NT2/D1 (cell line): ENCODE measurements around the gene TMEFF1.
"Not testable (repeated sequence)": the region's sequence is repeated elsewhere in the genome, so short reads cannot be mapped to it uniquely, and the experiment has no call there.

Experiments
- DNase-seq: peaks from one replicate; pipeline ENCODE4 v3.0.0-alpha.2; 2011; ENCODE audit warnings: low read depth, low spot score
- H3K27me3 ChIP-seq: 2 replicates; pipeline ENCODE4 v1.6.0; 2011; ENCODE audit warnings: mild to moderate bottlenecking; ENCODE audit not compliant: insufficient read length, insufficient read depth
- H3K36me3 ChIP-seq: 2 replicates; pipeline ENCODE4 v1.6.1; 2011; ENCODE audit warnings: mild to moderate bottlenecking, low read length, mixed read lengths; ENCODE audit not compliant: insufficient read depth, insufficient read length
- H3K4me1 ChIP-seq: 2 replicates; pipeline ENCODE4 v1.5.1; 2011; ENCODE audit not compliant: insufficient read depth, insufficient read length
- H3K4me3 ChIP-seq: 2 replicates; pipeline ENCODE4 v1.5.1; 2011; ENCODE audit warnings: low read depth; ENCODE audit not compliant: insufficient read length
- H3K9ac ChIP-seq: 2 replicates; pipeline ENCODE4 v1.6.0; 2011; ENCODE audit warnings: low read depth; ENCODE audit not compliant: insufficient read length
- H3K9me3 ChIP-seq: 2 replicates; pipeline ENCODE4 v1.5.1; 2011; ENCODE audit warnings: mild to moderate bottlenecking, low read length; ENCODE audit not compliant: insufficient read depth
- SUZ12 ChIP-seq: IDR thresholded peaks from 2 replicates; pipeline ENCODE4 v1.6.1; 2011; ENCODE audit not compliant: insufficient read length, insufficient read depth; ENCODE audit errors: extremely low read depth
- YY1 ChIP-seq: IDR thresholded peaks from 2 replicates; pipeline ENCODE4 v1.6.1; 2011; ENCODE audit not compliant: insufficient read length, insufficient read depth
- ZNF274 ChIP-seq: IDR thresholded peaks from 2 replicates; pipeline ENCODE4 v1.6.1; 2011; ENCODE audit warnings: mild to moderate bottlenecking, low read depth, low read length

Gene TMEFF1

GRCh38 chr9:100492952-100493351 is 20.0 kb downstream of the TMEFF1 start:
- DNase-seq = no peak
- Histone ChIP-seq H3K36me3 (no peaks in the 10 kb centered on the region), H3K4me3 (no peak overlapping the region), H3K4me1 (no peaks in the 10 kb centered on the region), H3K9me3 (no peaks in the 10 kb centered on the region), H3K27me3 (no peaks in the 10 kb centered on the region), H3K9ac (no peak overlapping the region)
- TF ChIP-seq ZNF274 = no peak
- no peak for TF ChIP-seq SUZ12
- no peak for TF ChIP-seq YY1

GRCh38 chr9:100498592-100498991 is 25.6 kb downstream of the TMEFF1 start:
- no peaks in the 10 kb centered on the region for H3K9me3 ChIP-seq
- H3K4me1 ChIP-seq = no peaks in the 10 kb centered on the region
- H3K4me3 ChIP-seq = no peak overlapping the region
- no peak overlapping the region for H3K9ac ChIP-seq
- no peaks in the 10 kb centered on the region for H3K27me3 ChIP-seq
- H3K36me3 ChIP-seq = peaks cover 9% of the 10 kb centered on the region
- TF ChIP-seq YY1 (no peak), SUZ12 (no peak), ZNF274 (no peak)
- no peak for DNase-seq

GRCh38 chr9:100499460-100499859 is 26.5 kb downstream of the TMEFF1 start:
- H3K27me3 ChIP-seq = no peaks in the 10 kb centered on the region
- TF ChIP-seq SUZ12 = no peak
- TF ChIP-seq YY1 = no peak
- no peak for TF ChIP-seq ZNF274
- no peaks in the 10 kb centered on the region for H3K9me3 ChIP-seq
- no peak overlapping the region for H3K4me3 ChIP-seq
- no peak for DNase-seq
- H3K9ac ChIP-seq = no peak overlapping the region
- H3K36me3 ChIP-seq = peaks cover 11% of the 10 kb centered on the region
- H3K4me1 ChIP-seq = no peaks in the 10 kb centered on the region

GRCh38 chr9:100499866-100500265 is 26.9 kb downstream of the TMEFF1 start:
- H3K9me3 ChIP-seq = no peaks in the 10 kb centered on the region
- TF ChIP-seq SUZ12 (no peak), YY1 (no peak), ZNF274 (no peak)
- H3K27me3 ChIP-seq = no peaks in the 10 kb centered on the region
- H3K9ac ChIP-seq = no peak overlapping the region
- no peaks in the 10 kb centered on the region for H3K4me1 ChIP-seq
- peaks cover 11% of the 10 kb centered on the region for H3K36me3 ChIP-seq
- H3K4me3 ChIP-seq = no peak overlapping the region
- DNase-seq = no peak

- Histone ChIP-seq H3K9ac (no peak overlapping the region), H3K4me3 (no peak overlapping the region), H3K36me3 (peaks cover 22% of the 10 kb centered on the region), H3K4me1 (no peaks in the 10 kb centered on the region), H3K27me3 (no peaks in the 10 kb centered on the region), H3K9me3 (peaks cover 8% of the 10 kb centered on the region; the same call in 1 of the 2 replicates)
- DNase-seq = peak; percentile 68
- no peak for TF ChIP-seq YY1
- TF ChIP-seq SUZ12 = no peak
- TF ChIP-seq ZNF274 = no peak
Observed at GRCh38 chr9:100505564-100506159, 32.7 kb downstream of the TMEFF1 start.

- not testable (repeated sequence) for H3K9ac ChIP-seq, H3K9me3 ChIP-seq, DNase-seq, H3K4me3 ChIP-seq, H3K4me1 ChIP-seq, H3K27me3 ChIP-seq
- peaks cover 24% of the 10 kb centered on the region for H3K36me3 ChIP-seq
Observed at GRCh38 chr9:100507350-100507749, 34.4 kb downstream of the TMEFF1 start.

GRCh38 chr9:100511205-100511604 is 38.3 kb downstream of the TMEFF1 start:
- Histone ChIP-seq H3K9ac (no peak overlapping the region), H3K4me1 (no peaks in the 10 kb centered on the region)
- TF ChIP-seq YY1 = no peak

More at GRCh38 chr9:100511205-100511604, 38.3 kb downstream of the TMEFF1 start:
- H3K36me3 ChIP-seq = peaks cover 18% of the 10 kb centered on the region
- H3K9me3 ChIP-seq = peaks cover 8% of the 10 kb centered on the region; the same call in 1 of the 2 replicates
- no peak overlapping the region for H3K4me3 ChIP-seq
- no peaks in the 10 kb centered on the region for H3K27me3 ChIP-seq
- DNase-seq = no peak
